Astrocyte (in vitro differentiated cells and primary cell): ENCODE measurements around the gene SRF. TPM values are rescaled to one million over a fixed set of nuclear protein-coding genes. Genes with fewer than 3 reads are reported as not detected.

ENCODE experiments used
- DNase-seq: peaks from one replicate; pipeline ENCODE4 v3.0.0-alpha.2; 2010; ENCODE audit warnings: low read depth
- FAIRE-seq: peaks from 2 replicates; lab custom pipeline; 2011; peaks lifted over from hg19 to GRCh38; lab: Jason Lieb, UNC
- H2AFZ ChIP-seq: 2 replicates; pipeline ENCODE4 v1.6.0; 2012; ENCODE audit warnings: low read depth, low read length, inconsistent platforms
- H3K27ac ChIP-seq: 2 replicates; pipeline ENCODE4 v1.5.1; 2011; ENCODE audit warnings: low read depth, low read length, inconsistent platforms
- H3K27me3 ChIP-seq: 2 replicates; pipeline ENCODE4 v1.6.0; 2011; ENCODE audit warnings: low read length, inconsistent platforms; ENCODE audit not compliant: insufficient read depth
- H3K36me3 ChIP-seq: 2 replicates; pipeline ENCODE4 v1.5.1; 2011; ENCODE audit warnings: low read length, inconsistent platforms; ENCODE audit not compliant: insufficient read depth
- H3K4me1 ChIP-seq: 2 replicates; pipeline ENCODE4 v1.5.1; 2011; ENCODE audit warnings: low read length, inconsistent platforms; ENCODE audit not compliant: insufficient read depth
- H3K4me2 ChIP-seq: 2 replicates; pipeline ENCODE4 v1.6.0; 2012; ENCODE audit warnings: low read length, inconsistent platforms
- H3K4me3 ChIP-seq: 2 replicates; pipeline ENCODE4 v1.5.1; 2011; ENCODE audit warnings: low read depth, mild to moderate bottlenecking, low read length, inconsistent platforms; ENCODE audit not compliant: insufficient read depth
- H3K79me2 ChIP-seq: 2 replicates; pipeline ENCODE4 v1.6.0; 2012; ENCODE audit warnings: mild to moderate bottlenecking, low read length, inconsistent platforms; ENCODE audit not compliant: insufficient read depth
- H3K9ac ChIP-seq: 2 replicates; pipeline ENCODE4 v1.6.0; 2012; ENCODE audit warnings: mild to moderate bottlenecking, low read length, inconsistent platforms
- H3K9me3 ChIP-seq: 2 replicates; pipeline ENCODE4 v1.5.1; 2012; ENCODE audit warnings: low read depth, mild to moderate bottlenecking, low read length, inconsistent platforms; ENCODE audit not compliant: insufficient read depth
- H4K20me1 ChIP-seq: 2 replicates; pipeline ENCODE4 v1.6.0; 2012; ENCODE audit warnings: low read length, inconsistent platforms; ENCODE audit not compliant: insufficient read depth
- H3K27ac Mint-ChIP-seq: one replicate; pipeline ENCODE4 v1.8.0; 2021; ENCODE audit warnings: mild to moderate bottlenecking, mixed read lengths; ENCODE audit not compliant: unreplicated experiment
- H3K27me3 Mint-ChIP-seq: one replicate; pipeline ENCODE4 v1.8.0; 2021; ENCODE audit warnings: low read depth, mixed read lengths; ENCODE audit not compliant: unreplicated experiment
- H3K36me3 Mint-ChIP-seq: one replicate; pipeline ENCODE4 v1.8.0; 2021; ENCODE audit warnings: low read depth, mixed read lengths; ENCODE audit not compliant: unreplicated experiment
- H3K4me1 Mint-ChIP-seq: one replicate; pipeline ENCODE4 v1.8.0; 2021; ENCODE audit warnings: low read depth, mixed read lengths; ENCODE audit not compliant: unreplicated experiment
- H3K4me3 Mint-ChIP-seq: one replicate; pipeline ENCODE4 v1.8.0; 2021; ENCODE audit warnings: mild to moderate bottlenecking, moderate library complexity, mixed read lengths; ENCODE audit not compliant: unreplicated experiment
- H3K9me3 Mint-ChIP-seq: one replicate; pipeline ENCODE4 v1.8.0; 2021; ENCODE audit warnings: mild to moderate bottlenecking, mixed read lengths; ENCODE audit not compliant: unreplicated experiment
- CTCF ChIP-seq: IDR thresholded peaks from 2 replicates; pipeline ENCODE4 v1.5.1; 2011; ENCODE audit warnings: low read depth, mild to moderate bottlenecking, inconsistent platforms, low read length, moderate library complexity; ENCODE audit not compliant: insufficient read depth
- EZH2 ChIP-seq: IDR thresholded peaks from 2 replicates; pipeline ENCODE4 v1.6.1; 2012; ENCODE audit warnings: mild to moderate bottlenecking, low read length, inconsistent platforms; ENCODE audit not compliant: insufficient read depth
- total RNA-seq: library from RNA; stranded (reverse); gene quantifications from 2 replicates; pipeline ENCODE4 v1.2.1, GENCODE V29; 2021

Gene SRF
- total RNA-seq, 1 donor from 2014 or later, result 53.5 TPM

- DNase-seq, result peak; percentile 32
- Mint-ChIP-seq H3K4me1 (peaks cover 4% of the 10 kb centered on the region), H3K9me3 (no peaks in the 10 kb centered on the region), H3K27me3 (peaks cover 25% of the 10 kb centered on the region), H3K4me3 (peak within 1 kb of the TSS; percentile 82), H3K36me3 (peaks cover 7% of the 10 kb centered on the region), H3K27ac (peak within 1 kb of the TSS; percentile 69)
- no peaks in the 10 kb centered on the region for H3K9me3 ChIP-seq
- H3K4me2 ChIP-seq, result peak within 1 kb of the TSS; percentile 84
- no peaks in the 10 kb centered on the region for H3K36me3 ChIP-seq
- no peak for FAIRE-seq
- TF ChIP-seq CTCF, result peak; percentile 60
- no peak for TF ChIP-seq EZH2
- H3K4me3 ChIP-seq, result peak within 1 kb of the TSS; percentile 62
- H3K9ac ChIP-seq, result peak within 1 kb of the TSS; percentile 72
- H3K27me3 ChIP-seq, result peaks cover 8% of the 10 kb centered on the region
- H3K27ac ChIP-seq, result no peak within 1 kb of the TSS
- no peaks in the 10 kb centered on the region for H4K20me1 ChIP-seq
- no peaks in the 10 kb centered on the region for H3K79me2 ChIP-seq
- peak within 1 kb of the TSS; percentile 90 for H2AFZ ChIP-seq
- H3K4me1 ChIP-seq, result peaks cover 5% of the 10 kb centered on the region
These were observed 58.1 kb downstream of the SRF start, which contains the start of gene DNPH1 for GRCh38 chr6:43228951-43229802. Gene DNPH1, minus strand, starts transcription at chr6:43229481. Its CDS starts 25 bp downstream, at chr6:43229456.

- peak overlapping the region; percentile 62 for H3K4me3 ChIP-seq
- peaks cover 2% of the 10 kb centered on the region for H3K36me3 Mint-ChIP-seq
- H2AFZ ChIP-seq, result peak overlapping the region; percentile 90
- no peaks in the 10 kb centered on the region for H3K9me3 ChIP-seq
- H3K4me2 ChIP-seq, result peak overlapping the region; percentile 84
- FAIRE-seq, result no peak
- H4K20me1 ChIP-seq, result no peaks in the 10 kb centered on the region
- DNase-seq, result no peak
- H3K4me1 Mint-ChIP-seq, result no peaks in the 10 kb centered on the region
- no peaks in the 10 kb centered on the region for H3K36me3 ChIP-seq
- H3K79me2 ChIP-seq, result no peaks in the 10 kb centered on the region
- H3K27me3 Mint-ChIP-seq, result peaks cover 27% of the 10 kb centered on the region
- H3K27ac Mint-ChIP-seq, result peak overlapping the region; percentile 58
- no peak overlapping the region for H3K27ac ChIP-seq
- H3K9me3 Mint-ChIP-seq, result no peaks in the 10 kb centered on the region
- TF ChIP-seq EZH2 (no peak), CTCF (no peak)
- H3K4me1 ChIP-seq, result no peaks in the 10 kb centered on the region
- peak overlapping the region; percentile 77 for H3K4me3 Mint-ChIP-seq
- H3K9ac ChIP-seq, result peak overlapping the region; percentile 72
- H3K27me3 ChIP-seq, result peaks cover 8% of the 10 kb centered on the region
These were observed 58.9 kb downstream of the SRF start for GRCh38 chr6:43229803-43230620.
